Glomerular visceral epithelial cell (primary cell): Measurements from ENCODE around the gene GRAMD2B.

ENCODE experiments used
- DNase-seq: peaks from one replicate; pipeline ENCODE4 v3.0.0-alpha.2; 2016; ENCODE audit errors: extremely low spot score

Gene GRAMD2B

GRCh38 chr5:126536874-126537273 is 113.7 kb downstream of the GRAMD2B start:
- DNase-seq = no peak

DNA sequence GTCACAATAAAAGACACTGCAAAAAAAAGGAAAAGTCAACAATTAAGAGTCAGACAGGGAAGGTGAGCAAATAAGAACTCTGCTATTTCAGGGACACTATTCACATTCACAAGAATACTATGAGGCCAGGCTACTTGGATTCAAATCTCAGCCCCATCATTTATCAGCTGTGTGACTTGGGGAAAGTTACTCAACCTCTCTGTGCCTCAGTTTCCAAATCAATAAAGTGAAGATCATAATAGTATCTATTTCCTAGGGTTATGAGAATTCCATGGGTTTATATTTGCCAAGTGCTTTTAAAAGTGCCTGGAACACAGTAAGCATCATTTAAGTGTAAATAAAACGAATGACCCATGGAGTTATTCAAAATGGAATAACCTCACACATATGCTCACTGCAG is 115.4 kb downstream of the GRAMD2B start:
- no peak for DNase-seq

DNA sequence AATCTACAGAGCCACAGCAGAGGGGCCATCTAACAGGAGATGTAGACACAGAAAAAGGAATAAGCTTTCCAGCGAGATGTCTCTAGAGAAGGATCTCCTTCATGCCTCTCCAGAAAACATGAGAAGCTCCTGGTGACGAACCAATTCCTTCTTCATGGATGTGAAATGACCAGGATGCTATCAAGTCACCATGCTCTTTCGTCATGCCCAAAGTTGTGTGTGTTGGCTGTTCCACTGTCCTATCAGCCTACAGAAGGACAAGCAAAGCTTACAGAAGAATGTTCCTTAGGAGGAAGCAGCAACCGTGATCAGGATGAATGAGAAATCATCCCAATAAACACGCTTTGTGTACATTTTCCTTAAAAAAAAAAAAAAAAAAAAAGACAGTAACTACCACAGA is 117.4 kb downstream of the GRAMD2B start:
- DNase-seq = no peak

DNA sequence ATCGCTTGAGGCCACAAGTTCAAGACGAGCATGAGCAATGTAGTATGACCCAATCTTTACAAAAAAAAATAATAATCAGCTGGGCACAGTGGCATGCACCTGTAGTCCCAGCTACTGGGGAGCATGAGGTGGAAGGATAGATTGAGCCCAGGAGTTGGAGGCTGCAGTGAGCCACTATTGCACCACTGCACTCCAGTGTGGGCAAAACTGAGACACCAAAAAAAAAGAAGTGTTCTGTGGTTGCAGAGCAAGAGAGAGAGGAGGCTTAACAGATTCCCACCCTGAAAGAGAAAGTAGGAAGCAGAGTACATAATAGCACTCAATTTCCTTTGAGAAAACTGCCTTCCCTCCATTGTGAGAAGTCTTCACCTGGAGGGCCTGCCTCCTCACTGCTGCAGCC is 119.2 kb downstream of the GRAMD2B start:
- DNase-seq = no peak

GRCh38 chr5:126543009-126543408 is 119.8 kb downstream of the GRAMD2B start:
- DNase-seq = no peak

GRCh38 chr5:126543660-126544059 is 120.5 kb downstream of the GRAMD2B start:
- DNase-seq = no peak
